Brain microvascular endothelial cell (primary cell): ENCODE measurements around the gene CD244.

Experiments used
- DNase-seq: peaks from one replicate; pipeline ENCODE4 v3.0.0-alpha.2; 2020
- H3K27ac ChIP-seq: fragments of 250-450 bp; sonication (Bioruptor Pico); 2 replicates; pipeline ENCODE4 v1.5.1; 2020; ENCODE audit warnings: mild to moderate bottlenecking, moderate library complexity
- H3K27me3 ChIP-seq: fragments of 250-450 bp; sonication (Bioruptor Pico); replicated peaks from 2 replicates; pipeline ENCODE4 v1.5.1; 2020; ENCODE audit warnings: mild to moderate bottlenecking
- H3K36me3 ChIP-seq: fragments of 250-450 bp; sonication (Bioruptor Pico); replicated peaks from 2 replicates; pipeline ENCODE4 v1.5.1; 2020; ENCODE audit warnings: mild to moderate bottlenecking
- H3K4me3 ChIP-seq: 2 replicates; pipeline ENCODE4 v1.5.1; 2011; ENCODE audit warnings: low read depth, mild to moderate bottlenecking, control low read depth, low read length, moderate library complexity
- CTCF ChIP-seq: IDR thresholded peaks from 2 replicates; pipeline ENCODE4 v1.5.1; 2011; ENCODE audit warnings: low read depth, mild to moderate bottlenecking, moderate library complexity, low read length, control low read depth, inconsistent platforms; ENCODE audit errors: missing control alignments
- in situ Hi-C: cut with HindIII; loops from 2 replicates; pipeline ENCODE4 v1.10.0; 2017; ENCODE audit warnings: low sequenced_read_pairs, low pct_ligation_motif_present

CD244 gene

GRCh38 chr1:160810486-160810885, 52.2 kb downstream of the CD244 start:
- in situ Hi-C loops, result no loop called here
- H3K4me3 ChIP-seq, result no peak overlapping the region
- no peak overlapping the region for H3K27ac ChIP-seq
- no peaks in the 10 kb centered on the region for H3K36me3 ChIP-seq
- TF ChIP-seq CTCF, result no peak
- no peak for DNase-seq
- H3K27me3 ChIP-seq, result no peaks in the 10 kb centered on the region

GRCh38 chr1:160808289-160808688, 54.4 kb downstream of the CD244 start:
- H3K27me3 ChIP-seq, result no peaks in the 10 kb centered on the region
- H3K4me3 ChIP-seq, result no peak overlapping the region
- no peak for DNase-seq
- in situ Hi-C loops, result no loop called here
- H3K27ac ChIP-seq, result no peak overlapping the region
- no peak for TF ChIP-seq CTCF
- H3K36me3 ChIP-seq, result no peaks in the 10 kb centered on the region

GRCh38 chr1:160807738-160808137, 54.9 kb downstream of the CD244 start:
- Histone ChIP-seq H3K4me3 (no peak overlapping the region), H3K36me3 (no peaks in the 10 kb centered on the region), H3K27ac (no peak overlapping the region), H3K27me3 (no peaks in the 10 kb centered on the region)
- DNase-seq, result no peak
- no peak for TF ChIP-seq CTCF
- in situ Hi-C loops, result no loop called here

GRCh38 chr1:160807247-160807646, 55.4 kb downstream of the CD244 start:
- Histone ChIP-seq H3K4me3 (no peak overlapping the region), H3K27ac (no peak overlapping the region), H3K36me3 (no peaks in the 10 kb centered on the region), H3K27me3 (no peaks in the 10 kb centered on the region)
- TF ChIP-seq CTCF, result no peak
- no peak for DNase-seq
- in situ Hi-C loops, result no loop called here

GRCh38 chr1:160806784-160807183, 55.9 kb downstream of the CD244 start:
- Histone ChIP-seq H3K4me3 (no peak overlapping the region), H3K27me3 (no peaks in the 10 kb centered on the region), H3K27ac (no peak overlapping the region), H3K36me3 (no peaks in the 10 kb centered on the region)
- TF ChIP-seq CTCF, result no peak
- DNase-seq, result no peak
- in situ Hi-C loops, result no loop called here

GRCh38 chr1:160806109-160806665, 56.5 kb downstream of the CD244 start:
- in situ Hi-C loops, result no loop called here
- Histone ChIP-seq H3K27me3 (no peaks in the 10 kb centered on the region), H3K36me3 (no peaks in the 10 kb centered on the region)

More at GRCh38 chr1:160806109-160806665, 56.5 kb downstream of the CD244 start:
- TF ChIP-seq CTCF, result no peak
- DNase-seq, result no peak
- Histone ChIP-seq H3K4me3 (no peak overlapping the region), H3K27ac (no peak overlapping the region)
